Measurements from ENCODE around the gene TTI1. TPM values are rescaled to one million over a fixed set of nuclear protein-coding genes. Genes with fewer than 3 reads are reported as not detected.

Gene TTI1
- polyA plus RNA-seq, 4 donors, result 5.7 to 21.4 (median 6.8) TPM

DNA sequence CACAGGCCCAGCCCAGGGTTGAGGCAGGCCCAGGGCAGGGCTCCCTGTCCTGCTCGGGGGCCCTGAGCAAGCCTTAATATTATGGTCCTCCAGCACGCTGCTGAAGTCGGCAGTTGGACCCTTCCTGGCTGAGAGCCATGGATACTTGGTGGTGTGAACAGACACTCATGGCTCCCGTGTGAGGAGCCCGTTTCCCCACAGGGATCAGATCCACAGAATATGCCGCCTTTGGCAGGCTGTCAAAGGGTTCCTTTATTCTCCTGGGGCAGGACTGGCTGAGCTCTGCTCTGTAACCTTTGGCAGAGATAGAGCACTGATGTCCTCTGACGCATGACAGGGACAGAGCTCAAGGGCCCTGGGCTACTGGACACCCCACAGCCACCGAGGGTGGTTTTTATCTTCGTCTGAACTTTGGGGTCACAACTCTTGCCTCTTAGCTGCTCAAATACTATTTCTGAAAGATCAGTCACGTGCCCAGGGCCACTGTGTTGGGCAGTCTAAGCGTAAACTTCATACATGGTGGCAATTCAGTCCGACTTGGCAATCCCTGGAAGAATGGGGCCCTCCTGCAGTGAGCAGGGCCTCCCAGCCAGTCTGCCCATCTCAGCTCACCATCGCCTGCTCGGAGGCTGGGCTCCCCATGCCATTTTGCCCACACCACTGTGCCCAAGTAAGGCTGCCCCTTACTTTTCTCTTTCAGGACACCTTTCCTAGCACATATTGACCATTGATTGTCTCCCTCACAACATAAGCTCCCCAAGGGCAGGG lies 49.1 kb downstream of the TTI1 start:
- H3K27ac ChIP-seq (ENCODE audit: low read depth in 1 of 3, low read length in 2 of 3), result no peak overlapping the region
- DNase-seq (peak; percentile 11 to 24), FAIRE-seq (no peak)
- H3K27me3 ChIP-seq (ENCODE audit: control insufficient read depth in 3 of 3, insufficient read depth in 3 of 3, low read length in 3 of 3), result no peaks in the 10 kb centered on the region
- H3K4me1 ChIP-seq (ENCODE audit: control insufficient read depth in 3 of 3, insufficient read depth in 2 of 3, low read depth in 1 of 3, low read length in 2 of 3), result peaks cover 0 to 45% (median 2%) of the 10 kb centered on the region in 3 donors
- WGBS, 3 donors, result 69 to 72% (median 71%) methylated on average over 14 of the region's 14 CpGs
- H3K36me3 ChIP-seq (ENCODE audit: control insufficient read depth in 3 of 3, insufficient read depth in 2 of 3, low read depth in 1 of 3, low read length in 3 of 3), result peaks cover 0 to 26% (median 6%) of the 10 kb centered on the region in 3 donors
- H3K4me3 ChIP-seq (ENCODE audit: low read depth in 1 of 3, low read length in 3 of 3), result no peak overlapping the region
- H3K9me3 ChIP-seq (ENCODE audit: control insufficient read depth in 2 of 2, insufficient read depth in 1 of 2, low read depth in 1 of 2, low read length in 1 of 2), result no peaks in the 10 kb centered on the region

DNA sequence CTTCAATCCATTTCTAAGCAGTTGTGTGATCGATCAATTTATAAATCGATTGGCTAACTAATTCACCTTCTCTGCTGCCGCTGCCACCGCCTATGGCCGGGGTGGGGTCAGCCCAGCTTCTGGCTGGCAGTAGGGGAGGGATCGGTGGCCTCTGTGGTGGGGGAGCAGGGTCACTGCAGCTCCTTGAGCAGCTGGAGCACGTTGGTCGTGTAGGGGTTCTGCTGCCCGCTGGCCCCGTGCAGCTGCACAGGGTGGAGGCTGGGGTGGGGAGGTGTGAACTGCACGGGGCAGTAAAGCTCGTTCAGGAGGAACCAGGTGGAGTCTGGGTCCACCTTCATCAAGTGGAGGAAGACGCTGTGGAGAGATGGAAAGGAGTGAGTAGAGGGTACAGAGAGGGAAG lies 50.0 kb downstream of the TTI1 start:
- WGBS, 3 donors, result 86 to 88% (median 87%) methylated on average over 13 of the region's 13 CpGs
- FAIRE-seq (no peak), DNase-seq (no peak)
- peaks cover 0 to 36% (median 2%) of the 10 kb centered on the region in 3 donors for H3K4me1 ChIP-seq (ENCODE audit: control insufficient read depth in 3 of 3, insufficient read depth in 2 of 3, low read depth in 1 of 3, low read length in 2 of 3)
- H3K27me3 ChIP-seq (ENCODE audit: control insufficient read depth in 3 of 3, insufficient read depth in 3 of 3, low read length in 3 of 3), result no peaks in the 10 kb centered on the region
- no peak overlapping the region for H3K4me3 ChIP-seq (ENCODE audit: low read depth in 1 of 3, low read length in 3 of 3)
- peaks cover 0 to 26% (median 6%) of the 10 kb centered on the region in 3 donors for H3K36me3 ChIP-seq (ENCODE audit: control insufficient read depth in 3 of 3, insufficient read depth in 2 of 3, low read depth in 1 of 3, low read length in 3 of 3)
- no peaks in the 10 kb centered on the region for H3K9me3 ChIP-seq (ENCODE audit: control insufficient read depth in 2 of 2, insufficient read depth in 1 of 2, low read depth in 1 of 2, low read length in 1 of 2)
- no peak overlapping the region for H3K27ac ChIP-seq (ENCODE audit: low read depth in 1 of 3, low read length in 2 of 3)

DNA sequence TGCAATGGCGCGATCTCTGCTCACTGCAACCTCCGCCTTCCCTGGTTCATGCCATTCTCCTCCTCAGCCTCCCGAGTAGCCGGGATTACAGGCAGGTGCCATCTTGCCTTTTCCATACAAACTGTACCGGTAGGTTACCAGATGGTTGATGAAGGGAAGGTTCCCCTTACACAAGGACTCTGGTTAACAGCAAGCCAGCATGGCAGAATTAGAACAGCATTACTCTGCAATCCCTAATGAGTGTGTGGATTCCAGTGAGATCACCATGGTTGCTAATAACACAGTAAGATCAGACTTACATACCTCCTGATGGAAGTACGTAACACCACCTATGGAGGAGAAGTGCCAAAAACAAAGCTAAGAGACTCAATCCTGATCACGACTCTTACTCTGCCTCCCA lies 51.7 kb downstream of the TTI1 start:
- 95 to 98% (median 96%) methylated on average over 8 of the region's 8 CpGs for WGBS, 3 donors
- Histone ChIP-seq H3K27ac (ENCODE audit: low read depth in 1 of 3, low read length in 2 of 3) (no peak overlapping the region), H3K27me3 (ENCODE audit: control insufficient read depth in 3 of 3, insufficient read depth in 3 of 3, low read length in 3 of 3) (no peaks in the 10 kb centered on the region), H3K4me1 (ENCODE audit: control insufficient read depth in 3 of 3, insufficient read depth in 2 of 3, low read depth in 1 of 3, low read length in 2 of 3) (peaks cover 0 to 19% (median 0%) of the 10 kb centered on the region in 3 donors), H3K4me3 (ENCODE audit: low read depth in 1 of 3, low read length in 3 of 3) (no peak overlapping the region), H3K9me3 (ENCODE audit: control insufficient read depth in 2 of 2, insufficient read depth in 1 of 2, low read depth in 1 of 2, low read length in 1 of 2) (no peaks in the 10 kb centered on the region), H3K36me3 (ENCODE audit: control insufficient read depth in 3 of 3, insufficient read depth in 2 of 3, low read depth in 1 of 3, low read length in 3 of 3) (peaks cover 0 to 20% (median 6%) of the 10 kb centered on the region in 3 donors)
- DNase-seq, result no peak
- no peak for FAIRE-seq

DNA sequence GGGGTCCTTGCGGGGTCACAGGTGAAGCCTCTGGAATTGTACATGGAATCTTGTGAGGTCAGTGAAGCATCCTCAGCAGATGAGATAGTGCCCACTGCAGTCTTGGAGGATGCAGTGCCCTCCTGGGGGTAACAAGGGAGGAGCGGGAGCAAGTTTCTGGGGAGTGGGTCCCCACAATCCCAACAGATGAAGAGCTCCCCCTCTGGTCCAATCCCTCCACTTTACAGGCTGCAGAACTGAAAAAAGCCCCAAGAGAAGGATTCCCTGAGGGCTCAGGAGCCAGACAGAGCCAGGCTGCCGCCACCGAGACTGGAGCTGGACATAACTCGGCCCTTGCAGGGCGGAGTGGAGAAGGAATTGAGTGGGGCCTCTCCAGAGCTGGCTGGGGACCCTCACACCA lies 52.4 kb downstream of the TTI1 start:
- FAIRE-seq (no peak), DNase-seq (no peak)
- Histone ChIP-seq H3K27me3 (ENCODE audit: control insufficient read depth in 3 of 3, insufficient read depth in 3 of 3, low read length in 3 of 3) (no peaks in the 10 kb centered on the region), H3K36me3 (ENCODE audit: control insufficient read depth in 3 of 3, insufficient read depth in 2 of 3, low read depth in 1 of 3, low read length in 3 of 3) (peaks cover 0 to 20% (median 6%) of the 10 kb centered on the region in 3 donors), H3K4me1 (ENCODE audit: control insufficient read depth in 3 of 3, insufficient read depth in 2 of 3, low read depth in 1 of 3, low read length in 2 of 3) (peaks cover 0 to 12% (median 0%) of the 10 kb centered on the region in 3 donors), H3K27ac (ENCODE audit: low read depth in 1 of 3, low read length in 2 of 3) (no peak overlapping the region), H3K4me3 (ENCODE audit: low read depth in 1 of 3, low read length in 3 of 3) (no peak overlapping the region), H3K9me3 (ENCODE audit: control insufficient read depth in 2 of 2, insufficient read depth in 1 of 2, low read depth in 1 of 2, low read length in 1 of 2) (no peaks in the 10 kb centered on the region)
- WGBS, 3 donors, result 98 to 99% (median 99%) methylated on average over 6 of the region's 6 CpGs

GRCh38 chr20:37980383-37980782 lies 52.9 kb downstream of the TTI1 start:
- no peak for DNase-seq
- peaks cover 0 to 20% (median 6%) of the 10 kb centered on the region in 3 donors for H3K36me3 ChIP-seq (ENCODE audit: control insufficient read depth in 3 of 3, insufficient read depth in 2 of 3, low read depth in 1 of 3, low read length in 3 of 3)
- peaks cover 0 to 9% (median 0%) of the 10 kb centered on the region in 3 donors for H3K4me1 ChIP-seq (ENCODE audit: control insufficient read depth in 3 of 3, insufficient read depth in 2 of 3, low read depth in 1 of 3, low read length in 2 of 3)
- no peaks in the 10 kb centered on the region for H3K9me3 ChIP-seq (ENCODE audit: control insufficient read depth in 2 of 2, insufficient read depth in 1 of 2, low read depth in 1 of 2, low read length in 1 of 2)
- FAIRE-seq, result no peak
- no peak overlapping the region for H3K27ac ChIP-seq (ENCODE audit: low read depth in 1 of 3, low read length in 2 of 3)
- no peaks in the 10 kb centered on the region for H3K27me3 ChIP-seq (ENCODE audit: control insufficient read depth in 3 of 3, insufficient read depth in 3 of 3, low read length in 3 of 3)
- WGBS, 3 donors, result 80 to 86% (median 80%) methylated on average over 8 of the region's 8 CpGs
- H3K4me3 ChIP-seq (ENCODE audit: low read depth in 1 of 3, low read length in 3 of 3), result no peak overlapping the region

DNA sequence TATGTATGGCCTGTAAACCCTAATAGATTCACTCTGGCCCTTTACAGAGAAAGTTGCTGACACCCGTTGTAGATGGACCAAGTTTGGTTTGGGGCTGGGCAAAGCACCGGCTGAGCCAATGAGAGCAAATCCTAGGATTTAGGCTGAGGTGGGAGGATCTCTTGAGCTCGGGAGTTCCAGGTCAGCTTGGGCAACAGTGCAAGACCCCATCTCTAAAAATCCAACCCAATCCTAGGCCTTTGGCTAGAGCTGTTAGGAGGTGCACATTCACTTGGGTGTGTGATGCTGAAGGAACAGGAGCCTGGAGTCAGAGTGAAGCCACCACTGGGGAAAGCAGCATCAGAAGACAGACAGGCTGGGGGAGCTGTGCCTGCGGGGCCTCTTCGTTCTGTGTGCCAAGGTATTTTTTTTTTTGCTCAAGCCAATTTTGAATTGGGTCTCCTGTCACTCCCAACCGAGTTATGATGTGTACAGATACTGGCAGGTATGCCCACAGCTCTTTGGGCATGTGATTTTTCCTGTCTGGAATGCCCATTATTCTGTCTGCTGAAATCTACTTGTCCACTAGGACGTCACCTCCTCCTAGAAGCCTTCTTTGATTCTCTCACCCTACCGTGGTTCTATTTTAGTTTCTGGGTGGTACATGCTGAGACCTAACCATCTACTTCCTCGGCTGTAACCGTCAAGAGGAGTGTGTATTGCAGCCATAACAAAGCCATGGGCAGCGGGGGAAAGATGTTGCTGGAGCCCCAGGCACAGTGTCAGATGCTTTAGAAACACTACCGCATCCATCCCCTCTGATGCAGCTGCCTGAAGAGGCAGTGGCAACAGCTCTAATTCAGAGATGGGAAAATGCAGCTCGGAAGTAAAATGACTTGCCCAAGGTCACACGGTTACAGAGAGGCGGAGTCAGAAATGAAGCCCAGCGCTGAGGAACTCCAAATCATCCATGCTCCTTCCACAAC lies 54.0 kb downstream of the TTI1 start:
- Histone ChIP-seq H3K27ac (ENCODE audit: low read depth in 1 of 3, low read length in 2 of 3) (no peak overlapping the region), H3K4me3 (ENCODE audit: low read depth in 1 of 3, low read length in 3 of 3) (no peak overlapping the region), H3K9me3 (ENCODE audit: control insufficient read depth in 2 of 2, insufficient read depth in 1 of 2, low read depth in 1 of 2, low read length in 1 of 2) (no peaks in the 10 kb centered on the region), H3K4me1 (ENCODE audit: control insufficient read depth in 3 of 3, insufficient read depth in 2 of 3, low read depth in 1 of 3, low read length in 2 of 3) (peaks cover 0 to 4% (median 0%) of the 10 kb centered on the region in 3 donors), H3K36me3 (ENCODE audit: control insufficient read depth in 3 of 3, insufficient read depth in 2 of 3, low read depth in 1 of 3, low read length in 3 of 3) (peaks cover 0 to 19% (median 6%) of the 10 kb centered on the region in 3 donors), H3K27me3 (ENCODE audit: control insufficient read depth in 3 of 3, insufficient read depth in 3 of 3, low read length in 3 of 3) (no peaks in the 10 kb centered on the region)
- WGBS, 3 donors, result 89 to 91% (median 90%) methylated on average over 16 of the region's 16 CpGs
- DNase-seq (no peak), FAIRE-seq (no peak)

- WGBS, 3 donors, result 80 to 83% (median 80%) methylated on average over 6 of the region's 6 CpGs
- FAIRE-seq (no peak), DNase-seq (no peak)
- H3K27ac ChIP-seq (ENCODE audit: low read depth in 1 of 3, low read length in 2 of 3), result no peak overlapping the region
- no peaks in the 10 kb centered on the region for H3K9me3 ChIP-seq (ENCODE audit: control insufficient read depth in 2 of 2, insufficient read depth in 1 of 2, low read depth in 1 of 2, low read length in 1 of 2)
- no peaks in the 10 kb centered on the region for H3K27me3 ChIP-seq (ENCODE audit: control insufficient read depth in 3 of 3, insufficient read depth in 3 of 3, low read length in 3 of 3)
- H3K36me3 ChIP-seq (ENCODE audit: control insufficient read depth in 3 of 3, insufficient read depth in 2 of 3, low read depth in 1 of 3, low read length in 3 of 3), result peaks cover 0 to 8% (median 6%) of the 10 kb centered on the region in 3 donors
- no peaks in the 10 kb centered on the region for H3K4me1 ChIP-seq (ENCODE audit: control insufficient read depth in 3 of 3, insufficient read depth in 2 of 3, low read depth in 1 of 3, low read length in 2 of 3)
- H3K4me3 ChIP-seq (ENCODE audit: low read depth in 1 of 3, low read length in 3 of 3), result no peak overlapping the region
These were observed 55.5 kb downstream of the TTI1 start for GRCh38 chr20:37977786-37978185.

DNA sequence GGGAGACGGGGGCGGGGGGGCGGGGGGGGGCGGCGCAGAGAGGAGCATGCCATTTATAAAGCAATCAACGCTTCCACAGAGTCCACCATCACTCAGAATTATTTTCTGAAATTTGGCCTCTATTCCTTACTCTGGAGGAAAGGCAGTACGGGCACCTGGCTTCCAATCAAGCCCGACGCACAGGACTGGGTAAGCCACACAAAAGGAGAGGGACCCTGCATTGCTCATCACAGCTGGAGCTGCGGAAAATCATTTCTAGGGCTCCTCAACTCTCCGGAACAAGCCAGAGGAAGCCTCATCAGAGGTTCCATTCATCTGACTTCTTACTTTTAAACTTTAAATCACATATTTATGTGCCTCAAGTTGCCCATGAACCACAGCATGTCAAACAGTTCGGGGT lies 55.9 kb downstream of the TTI1 start:
- Histone ChIP-seq H3K27ac (ENCODE audit: low read depth in 1 of 3, low read length in 2 of 3) (no peak overlapping the region), H3K4me3 (ENCODE audit: low read depth in 1 of 3, low read length in 3 of 3) (no peak overlapping the region), H3K9me3 (ENCODE audit: control insufficient read depth in 2 of 2, insufficient read depth in 1 of 2, low read depth in 1 of 2, low read length in 1 of 2) (no peaks in the 10 kb centered on the region), H3K4me1 (ENCODE audit: control insufficient read depth in 3 of 3, insufficient read depth in 2 of 3, low read depth in 1 of 3, low read length in 2 of 3) (no peaks in the 10 kb centered on the region), H3K36me3 (ENCODE audit: control insufficient read depth in 3 of 3, insufficient read depth in 2 of 3, low read depth in 1 of 3, low read length in 3 of 3) (peaks cover 0 to 8% (median 6%) of the 10 kb centered on the region in 3 donors), H3K27me3 (ENCODE audit: control insufficient read depth in 3 of 3, insufficient read depth in 3 of 3, low read length in 3 of 3) (no peaks in the 10 kb centered on the region)
- no peak for FAIRE-seq
- WGBS, 3 donors, result 40 to 83% (median 81%) methylated on average over 7 to 12 of the region's 12 CpGs
- no peak for DNase-seq

Data from small intestine (tissue), 7 donors.